Astrocyte of the cerebellum (primary cell): Measurements from ENCODE around the gene UNC45A.
A peak's percentile ranks its signal among the peaks of the same experiment; 100 is the strongest.
"Not testable (repeated sequence)": the region's sequence is repeated elsewhere in the genome, so short reads cannot be mapped to it uniquely, and the experiment has no call there.

ENCODE experiments used
- DNase-seq: peaks from one replicate; pipeline ENCODE4 v3.0.0-alpha.2; 2011; ENCODE audit warnings: low read depth
- H3K4me3 ChIP-seq: 2 replicates; pipeline ENCODE4 v1.5.1; 2011; ENCODE audit warnings: mild to moderate bottlenecking, low read depth, low read length, moderate library complexity
- CTCF ChIP-seq: IDR thresholded peaks from 2 replicates; pipeline ENCODE4 v1.5.1; 2012; ENCODE audit warnings: low read length, low read depth, moderate library complexity, mild to moderate bottlenecking; ENCODE audit errors: missing control alignments
- in situ Hi-C: cut with HindIII; loops from 2 replicates; pipeline ENCODE4 v1.10.0; 2017; ENCODE audit warnings: low sequenced_read_pairs

UNC45A gene

GRCh38 chr15:90918835-90919234 lies 16.2 kb upstream of the UNC45A start:
- DNase-seq = no peak
- in situ Hi-C loops = no loop called here
- TF ChIP-seq CTCF = no peak
- H3K4me3 ChIP-seq = no peak overlapping the region

- DNase-seq = no peak
- in situ Hi-C loops = no loop called here
- H3K4me3 ChIP-seq = no peak overlapping the region
- no peak for TF ChIP-seq CTCF
Observed at GRCh38 chr15:90921887-90922286, 13.2 kb upstream of the UNC45A start.

- in situ Hi-C loops, DNase-seq, H3K4me3 ChIP-seq: not testable (repeated sequence)
Observed at GRCh38 chr15:90922712-90923322, 12.3 kb upstream of the UNC45A start.

GRCh38 chr15:90924375-90924774 lies 10.7 kb upstream of the UNC45A start:
- no peak for DNase-seq
- no peak for TF ChIP-seq CTCF
- H3K4me3 ChIP-seq = no peak overlapping the region
- in situ Hi-C loops = no loop called here

- DNase-seq, in situ Hi-C loops, H3K4me3 ChIP-seq: not testable (repeated sequence)
Observed at GRCh38 chr15:90926766-90927165, 8.3 kb upstream of the UNC45A start.

GRCh38 chr15:90928106-90928505 lies 7.0 kb upstream of the UNC45A start:
- DNase-seq, in situ Hi-C loops, H3K4me3 ChIP-seq: not testable (repeated sequence)

- DNase-seq = no peak
- no peak for TF ChIP-seq CTCF
- in situ Hi-C loops = no loop called here
- H3K4me3 ChIP-seq = peak overlapping the region; percentile 43
Observed at GRCh38 chr15:90929246-90930019, 5.7 kb upstream of the UNC45A start.

- TF ChIP-seq CTCF = no peak
- H3K4me3 ChIP-seq = no peak overlapping the region
- in situ Hi-C loops = no loop called here
- no peak for DNase-seq
Observed at GRCh38 chr15:90930861-90931574, 4.1 kb upstream of the UNC45A start.
